H9 (cell line): Measurements from ENCODE around the gene RALY. TPM values are rescaled to one million over a fixed set of nuclear protein-coding genes. Genes with fewer than 3 reads are reported as not detected.

Source experiments
- DNase-seq: peaks from one replicate; pipeline ENCODE4 v3.0.0-alpha.2; 2017
- H2AFZ ChIP-seq: one replicate; pipeline ENCODE4 v1.6.1; 2013; ENCODE audit warnings: mild to moderate bottlenecking, low read length, control low read depth, moderate library complexity
- H2AK5ac ChIP-seq: 2 replicates; pipeline ENCODE4 v1.6.1; 2013; ENCODE audit warnings: low read length, control low read depth, mixed read lengths; ENCODE audit not compliant: insufficient read length
- H2BK120ac ChIP-seq: one replicate; pipeline ENCODE4 v1.6.1; 2013; ENCODE audit warnings: low read depth, mild to moderate bottlenecking, low read length, control low read depth, inconsistent platforms; ENCODE audit not compliant: poor library complexity, severe bottlenecking
- H2BK12ac ChIP-seq: 2 replicates; pipeline ENCODE4 v1.6.1; 2013; ENCODE audit warnings: low read length, control low read depth, mixed read lengths, low read depth; ENCODE audit not compliant: insufficient read length
- H2BK15ac ChIP-seq: 2 replicates; pipeline ENCODE4 v1.6.1; 2013; ENCODE audit warnings: low read depth, low read length, control low read depth
- H2BK20ac ChIP-seq: one replicate; pipeline ENCODE4 v1.6.1; 2013; ENCODE audit warnings: low read depth, mild to moderate bottlenecking, low read length, control low read depth, inconsistent platforms; ENCODE audit not compliant: poor library complexity, severe bottlenecking
- H2BK5ac ChIP-seq: 2 replicates; pipeline ENCODE4 v1.6.1; 2013; ENCODE audit warnings: low read length, control low read depth, mixed read lengths; ENCODE audit not compliant: insufficient read length
- H3K14ac ChIP-seq: 2 replicates; pipeline ENCODE4 v1.6.1; 2013; ENCODE audit warnings: low read length, control low read depth; ENCODE audit not compliant: insufficient read depth
- H3K18ac ChIP-seq: 2 replicates; pipeline ENCODE4 v1.6.1; 2013; ENCODE audit warnings: low read depth, mild to moderate bottlenecking, mixed read lengths, low read length, control low read depth; ENCODE audit not compliant: insufficient read length
- H3K23ac ChIP-seq: 2 replicates; pipeline ENCODE4 v1.6.1; 2013; ENCODE audit warnings: low read length, control low read depth, mixed read lengths, low read depth; ENCODE audit not compliant: insufficient read length
- H3K23me2 ChIP-seq: 2 replicates; pipeline ENCODE4 v1.6.1; 2013; ENCODE audit warnings: low read depth, mild to moderate bottlenecking, mixed read lengths, low read length, control low read depth; ENCODE audit not compliant: insufficient read length, poor library complexity, severe bottlenecking
- H3K27ac ChIP-seq: 2 replicates; pipeline ENCODE4 v1.5.1; 2013; ENCODE audit warnings: low read length, control low read depth, mixed read lengths, low read depth; ENCODE audit not compliant: insufficient read length
- H3K27me3 ChIP-seq: 2 replicates; pipeline ENCODE4 v1.6.1; 2013; ENCODE audit warnings: low read length, control low read depth, inconsistent platforms; ENCODE audit not compliant: insufficient read depth
- H3K4ac ChIP-seq: 2 replicates; pipeline ENCODE4 v1.6.1; 2013; ENCODE audit warnings: low read depth, mild to moderate bottlenecking, control low read depth, inconsistent platforms, low read length, moderate library complexity
- H3K4me1 ChIP-seq: 2 replicates; pipeline ENCODE4 v1.6.1; 2013; ENCODE audit warnings: low read length, control low read depth, inconsistent platforms; ENCODE audit not compliant: insufficient read depth
- H3K4me2 ChIP-seq: 2 replicates; pipeline ENCODE4 v1.6.1; 2013; ENCODE audit warnings: low read length, control low read depth, mixed read lengths; ENCODE audit not compliant: insufficient read length, insufficient read depth
- H3K56ac ChIP-seq: 2 replicates; pipeline ENCODE4 v1.6.1; 2013; ENCODE audit warnings: low read depth, mild to moderate bottlenecking, mixed read lengths, low read length, control low read depth; ENCODE audit not compliant: insufficient read length
- H3K79me1 ChIP-seq: 2 replicates; pipeline ENCODE4 v1.6.1; 2013; ENCODE audit warnings: low read depth, mild to moderate bottlenecking, moderate library complexity, low read length, control low read depth, inconsistent platforms; ENCODE audit not compliant: insufficient read depth, poor library complexity, severe bottlenecking
- H3K79me2 ChIP-seq: 2 replicates; pipeline ENCODE4 v1.6.1; 2013; ENCODE audit warnings: low read length, control low read depth, inconsistent platforms; ENCODE audit not compliant: insufficient read depth
- H3K9ac ChIP-seq: 2 replicates; pipeline ENCODE4 v1.6.1; 2013; ENCODE audit warnings: low read length, control low read depth, mixed read lengths; ENCODE audit not compliant: insufficient read length; ENCODE audit errors: extremely low read depth
- H3K9me3 ChIP-seq: one replicate; pipeline ENCODE4 v1.6.1; 2013; ENCODE audit warnings: low read depth, low read length, inconsistent platforms; ENCODE audit not compliant: control insufficient read depth
- H3T11ph ChIP-seq: one replicate; pipeline ENCODE4 v1.6.1; 2013; ENCODE audit warnings: mild to moderate bottlenecking, low read length, control low read depth, inconsistent platforms
- H4K20me1 ChIP-seq: one replicate; pipeline ENCODE4 v1.6.1; 2013; ENCODE audit not compliant: control insufficient read depth, insufficient read length, insufficient read depth
- H4K5ac ChIP-seq: 2 replicates; pipeline ENCODE4 v1.6.1; 2013; ENCODE audit warnings: low read depth, mild to moderate bottlenecking, mixed read lengths, low read length, control low read depth; ENCODE audit not compliant: insufficient read length
- H4K8ac ChIP-seq: replicated peaks from 2 replicates; pipeline ENCODE4 v1.6.1; 2013; ENCODE audit warnings: low read length, control low read depth, mixed read lengths, low read depth; ENCODE audit not compliant: insufficient read length
- H4K91ac ChIP-seq: 2 replicates; pipeline ENCODE4 v1.6.1; 2013; ENCODE audit warnings: low read depth, mild to moderate bottlenecking, moderate library complexity, mixed read lengths, low read length, control low read depth; ENCODE audit not compliant: insufficient read length
- H3K27ac Mint-ChIP-seq, 3 experiments: 2 replicates in 2 of 3; 3 replicates in 1 of 3; pipeline ENCODE4 v1.8.0; 2020 to 2021; ENCODE audit warnings: mixed read lengths in 3 of 3, mild to moderate bottlenecking in 1 of 3, moderate library complexity in 1 of 3
- H3K27me3 Mint-ChIP-seq: 2 replicates; pipeline ENCODE4 v1.8.0; 2021; ENCODE audit warnings: low read depth, mild to moderate bottlenecking, moderate library complexity, mixed read lengths
- H3K36me3 Mint-ChIP-seq, 3 experiments: 2 replicates in 2 of 3; 3 replicates in 1 of 3; pipeline ENCODE4 v1.8.0; 2020 to 2021; ENCODE audit warnings: low read depth in 3 of 3, mixed read lengths in 3 of 3; ENCODE audit not compliant: insufficient read depth in 1 of 3
- H3K4me1 Mint-ChIP-seq, 2 experiments: 2 replicates each; pipeline ENCODE4 v1.8.0; 2020; ENCODE audit warnings: mixed read lengths in 2 of 2
- H3K4me3 Mint-ChIP-seq, 2 experiments: 2 replicates in 1 of 2; 3 replicates in 1 of 2; pipeline ENCODE4 v1.8.0; 2020 to 2021; ENCODE audit warnings: mild to moderate bottlenecking in 2 of 2, mixed read lengths in 2 of 2, moderate library complexity in 1 of 2
- H3K9me3 Mint-ChIP-seq, 2 experiments: 2 replicates in 1 of 2; 3 replicates in 1 of 2; pipeline ENCODE4 v1.8.0; 2020; ENCODE audit warnings: mild to moderate bottlenecking in 2 of 2, mixed read lengths in 2 of 2, moderate library complexity in 1 of 2
- whole genome bisulfite sequencing: extraction: QIAGEN DNeasy Blood & Tissue Kit; methylation state at CpG from one replicate; pipeline ENCODE4 v1.1.7; 2013; ENCODE audit warnings: missing lambda C conversion rate, low lambda C conversion rate, mixed read lengths; ENCODE audit not compliant: insufficient read length; ENCODE audit errors: extremely low coverage; 5-methylcytosine and 5-hydroxymethylcytosine counted together
- total RNA-seq: library from RNA; stranded (reverse); gene quantifications from 2 replicates; pipeline ENCODE4 v1.2.1, GENCODE V29; 2021
- TF ChIP-seq, protein P1 (sequence below): fragments of 200-600 bp; sonication (generic); conservative IDR thresholded peaks from 3 replicates; pipeline ENCODE4 v1.8.0; 2021; ENCODE audit warnings: antibody characterized with exemption, mild to moderate bottlenecking

The RALY gene
- total RNA-seq, 1 experiment from 2014 or later: 199 TPM

DNA sequence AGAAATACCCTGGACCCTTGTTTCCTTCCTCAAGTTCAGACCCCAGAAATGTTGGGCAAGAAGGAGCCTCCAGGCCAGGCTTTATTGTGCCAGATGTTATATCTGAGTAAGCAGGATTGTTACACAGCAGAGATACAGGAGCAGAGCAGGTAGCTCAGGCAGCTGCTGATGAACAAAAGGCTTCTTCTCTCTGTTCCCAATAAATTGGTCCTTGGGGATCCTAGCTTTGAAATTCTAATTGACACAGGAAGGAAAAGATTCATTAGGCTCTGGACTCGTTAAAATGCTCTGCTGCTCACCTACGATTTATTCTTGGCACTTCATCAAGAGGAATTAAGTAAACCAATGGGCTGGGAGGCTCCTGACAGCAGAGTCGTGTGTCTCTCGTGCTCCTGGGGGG is 54.2 kb downstream of the RALY start:
- Histone ChIP-seq H3K79me1 (peaks cover 10% of the 10 kb centered on the region), H2BK20ac (no peak overlapping the region), H3K27me3 (no peaks in the 10 kb centered on the region), H3K27ac (no peak overlapping the region), H2BK5ac (no peak overlapping the region), H2BK12ac (no peak overlapping the region), H3K18ac (no peak overlapping the region), H4K20me1 (no peaks in the 10 kb centered on the region), H2AK5ac (no peak overlapping the region), H4K91ac (no peak overlapping the region), H3K4me2 (no peak overlapping the region), H3K79me2 (peaks cover 2% of the 10 kb centered on the region; the same call in 1 of the 2 replicates), H3K9ac (no peak overlapping the region), H2AFZ (no peak overlapping the region), H3T11ph (no peak overlapping the region), H3K23me2 (no peaks in the 10 kb centered on the region), H2BK15ac (no peak overlapping the region), H2BK120ac (no peak overlapping the region), H3K56ac (no peak overlapping the region), H3K4ac (no peak overlapping the region), H3K23ac (no peak overlapping the region), H4K5ac (no peak overlapping the region), H3K9me3 (no peaks in the 10 kb centered on the region), H4K8ac (no peak overlapping the region), H3K4me1 (peaks cover 11% of the 10 kb centered on the region), H3K14ac (no peak overlapping the region)
- WGBS: no CpG with 5 or more reads among the region's 4 CpGs
- TF ChIP-seq, protein P1, sequence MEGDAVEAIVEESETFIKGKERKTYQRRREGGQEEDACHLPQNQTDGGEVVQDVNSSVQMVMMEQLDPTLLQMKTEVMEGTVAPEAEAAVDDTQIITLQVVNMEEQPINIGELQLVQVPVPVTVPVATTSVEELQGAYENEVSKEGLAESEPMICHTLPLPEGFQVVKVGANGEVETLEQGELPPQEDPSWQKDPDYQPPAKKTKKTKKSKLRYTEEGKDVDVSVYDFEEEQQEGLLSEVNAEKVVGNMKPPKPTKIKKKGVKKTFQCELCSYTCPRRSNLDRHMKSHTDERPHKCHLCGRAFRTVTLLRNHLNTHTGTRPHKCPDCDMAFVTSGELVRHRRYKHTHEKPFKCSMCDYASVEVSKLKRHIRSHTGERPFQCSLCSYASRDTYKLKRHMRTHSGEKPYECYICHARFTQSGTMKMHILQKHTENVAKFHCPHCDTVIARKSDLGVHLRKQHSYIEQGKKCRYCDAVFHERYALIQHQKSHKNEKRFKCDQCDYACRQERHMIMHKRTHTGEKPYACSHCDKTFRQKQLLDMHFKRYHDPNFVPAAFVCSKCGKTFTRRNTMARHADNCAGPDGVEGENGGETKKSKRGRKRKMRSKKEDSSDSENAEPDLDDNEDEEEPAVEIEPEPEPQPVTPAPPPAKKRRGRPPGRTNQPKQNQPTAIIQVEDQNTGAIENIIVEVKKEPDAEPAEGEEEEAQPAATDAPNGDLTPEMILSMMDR: no peak
- no peaks in the 10 kb centered on the region for H3K27me3 Mint-ChIP-seq
- H3K36me3 Mint-ChIP-seq: peaks cover 0 to 2% (median 0%) of the 10 kb centered on the region in 3 experiments; a peak in 4 of 7 replicates
- no peak overlapping the region for H3K27ac Mint-ChIP-seq
- no peak overlapping the region for H3K4me3 Mint-ChIP-seq
- no peaks in the 10 kb centered on the region for H3K9me3 Mint-ChIP-seq
- no peak for DNase-seq
- peaks cover 38 to 40% of the 10 kb centered on the region in 2 experiments for H3K4me1 Mint-ChIP-seq
